ENCODE data around the gene SH3RF3.

The SH3RF3 gene

GRCh38 chr2:109460553-109461324, 331.7 kb downstream of the SH3RF3 start:
- DNase-seq, result no peak

- no peak for DNase-seq
Observed at GRCh38 chr2:109463236-109463635, 334.2 kb downstream of the SH3RF3 start.

- DNase-seq, result no peak
Observed at GRCh38 chr2:109463891-109464290, 334.9 kb downstream of the SH3RF3 start.

- no peak for DNase-seq
Observed at GRCh38 chr2:109466674-109467575, 337.9 kb downstream of the SH3RF3 start.

- DNase-seq, result no peak
Observed at GRCh38 chr2:109467701-109468100, 338.7 kb downstream of the SH3RF3 start.

- no peak for DNase-seq
Observed at GRCh38 chr2:109468893-109469292, 339.9 kb downstream of the SH3RF3 start.

GRCh38 chr2:109471658-109472057, 342.7 kb downstream of the SH3RF3 start:
- DNase-seq, result no peak

GRCh38 chr2:109472331-109472959, 343.4 kb downstream of the SH3RF3 start:
- DNase-seq, result no peak

GRCh38 chr2:109472974-109473373, 344.0 kb downstream of the SH3RF3 start:
- DNase-seq, result no peak

GRCh38 chr2:109473616-109474318, 344.8 kb downstream of the SH3RF3 start:
- no peak for DNase-seq

- no peak for DNase-seq
Observed at GRCh38 chr2:109474319-109474825, 345.4 kb downstream of the SH3RF3 start.

- no peak for DNase-seq
Observed at GRCh38 chr2:109475531-109476210, 346.7 kb downstream of the SH3RF3 start.

GRCh38 chr2:109476641-109477441, 347.8 kb downstream of the SH3RF3 start:
- no peak for DNase-seq

- DNase-seq, result no peak
Observed at GRCh38 chr2:109478906-109479493, 350.0 kb downstream of the SH3RF3 start.

- no peak for DNase-seq
Observed at GRCh38 chr2:109479804-109480203, 350.8 kb downstream of the SH3RF3 start.

GRCh38 chr2:109480486-109481195, 351.6 kb downstream of the SH3RF3 start:
- DNase-seq, result no peak

- no peak for DNase-seq
Observed at GRCh38 chr2:109481196-109481555, 352.2 kb downstream of the SH3RF3 start.

- no peak for DNase-seq
Observed at GRCh38 chr2:109481599-109481998, 352.6 kb downstream of the SH3RF3 start.

- DNase-seq, result no peak
Observed at GRCh38 chr2:109482361-109482861, 353.4 kb downstream of the SH3RF3 start.

Measured in NCI-H2081 treated with DMSO at 0.1 percent for 48 hours (cell line).